Left ventricle myocardium superior (tissue), 1 donor: ENCODE results near the gene HSF2BP. TPM values are rescaled to one million over a fixed set of nuclear protein-coding genes. Genes with fewer than 3 reads are reported as not detected.
"Not testable (repeated sequence)": the region's sequence is repeated elsewhere in the genome, so short reads cannot be mapped to it uniquely, and the experiment has no call there.

Experiments
- ATAC-seq: fragments of 200-7000 bp; cut with Tn5 transposase; one replicate; pipeline ENCODE4 v1.9.1; 2020; ENCODE audit warnings: mild to moderate bottlenecking, moderate library complexity
- DNase-seq: peaks from one replicate; pipeline ENCODE4 v3.0.0-alpha.2; 2020
- intact Hi-C: fragments of 100-400 bp; cut with micrococcal nuclease; formaldehyde crosslinking; loops from one replicate; pipeline ENCODE4 v1.11.0; 2022
- total RNA-seq: library from RNA; stranded (reverse); fragmentation: NEBNext Ultra II Directional; extraction: Animal tissue kit (Norgen Biotek cat#: 25700); gene quantifications from one replicate; pipeline ENCODE4 v1.2.1, GENCODE V29; 2021
- donor health status: DM: no; HTN: yes; CAD: no; lungs with severe emphysema.

Gene HSF2BP
- total RNA-seq, 1 donor from 2014 or later = not detected

DNA sequence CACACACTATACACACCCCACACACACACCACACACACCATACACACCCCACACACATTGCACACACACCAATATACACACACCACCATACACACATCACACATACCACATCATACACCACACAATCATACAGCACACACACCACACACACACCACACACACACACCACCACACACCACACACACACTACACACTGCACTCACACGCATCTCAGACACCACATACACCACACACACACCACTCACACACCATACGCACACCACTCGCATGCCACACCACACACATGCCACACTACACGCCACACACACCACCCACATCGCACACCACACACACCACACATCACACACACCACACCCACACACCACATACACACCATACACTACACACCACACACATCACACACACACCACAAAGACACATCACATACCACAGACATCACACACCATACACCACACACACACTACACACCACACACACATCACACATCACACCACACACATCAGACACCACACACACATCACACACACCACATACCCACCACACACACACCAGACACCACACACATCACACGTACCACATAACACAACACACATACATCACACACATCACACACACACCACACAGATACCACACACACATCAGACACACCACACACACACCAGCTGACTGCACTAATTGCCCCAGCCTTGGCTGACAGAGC lies 54.6 kb downstream of the HSF2BP start:
- no peak for ATAC-seq
- no peak for DNase-seq
- intact Hi-C loops = loop anchor here (5.0 kb wide), 1 partner anchor 38 kb away; no protein-coding TSS in a partner anchor

GRCh38 chr21:43603641-43604504 lies 55.4 kb downstream of the HSF2BP start:
- ATAC-seq = peak; percentile 29
- intact Hi-C loops = loop anchor here (5.0 kb wide), 1 partner anchor 38 kb away; no protein-coding TSS in a partner anchor
- no peak for DNase-seq

GRCh38 chr21:43603233-43603626 lies 56.1 kb downstream of the HSF2BP start:
- intact Hi-C loops = loop anchor here (5.0 kb wide), 1 partner anchor 39 kb away; no protein-coding TSS in a partner anchor
- DNase-seq (peak; percentile 34), ATAC-seq (peak; percentile 65)

- intact Hi-C loops = loop anchor here (5.0 kb wide), 1 partner anchor 40 kb away; no protein-coding TSS in a partner anchor
- ATAC-seq (peak; percentile 32), DNase-seq (no peak)
Measured at GRCh38 chr21:43602266-43603232, 56.7 kb downstream of the HSF2BP start.

DNA sequence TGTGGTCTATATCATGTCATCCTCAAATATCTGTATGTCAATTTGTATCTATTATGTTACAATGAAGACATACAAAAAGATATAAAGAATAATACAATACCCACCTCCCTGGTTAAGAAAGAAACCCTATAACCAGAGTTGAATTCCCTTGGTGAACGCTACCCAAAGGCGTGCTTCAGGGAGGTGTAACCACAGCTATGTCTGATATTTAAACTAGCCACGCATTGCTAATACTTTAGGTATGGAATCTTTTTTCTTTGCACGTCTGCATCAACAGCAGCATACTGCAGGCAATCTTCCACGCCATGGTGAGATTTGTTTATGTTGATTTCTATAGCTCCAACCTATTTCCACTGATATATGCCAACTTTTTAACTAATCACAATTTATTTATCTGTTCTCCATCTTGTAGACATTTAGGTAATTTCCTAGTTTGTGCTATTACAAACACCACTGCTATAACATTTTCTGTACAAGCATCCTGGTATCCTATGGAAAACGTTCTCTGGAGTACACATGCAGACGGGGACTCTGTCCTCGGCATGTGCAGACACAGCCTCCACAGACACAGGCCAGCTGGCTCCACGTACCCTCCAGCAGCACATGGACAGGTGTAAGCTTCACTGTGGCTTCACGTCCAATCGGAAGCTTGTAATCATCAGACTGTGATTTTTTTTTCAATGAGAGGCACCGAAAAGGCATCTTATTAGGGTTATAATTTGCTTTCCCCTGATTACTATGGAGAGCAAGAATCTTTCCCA lies 58.5 kb downstream of the HSF2BP start:
- no peak for DNase-seq
- ATAC-seq = no peak
- intact Hi-C loops = loop anchor here (5.0 kb wide), 1 partner anchor 41 kb away; no protein-coding TSS in a partner anchor

DNA sequence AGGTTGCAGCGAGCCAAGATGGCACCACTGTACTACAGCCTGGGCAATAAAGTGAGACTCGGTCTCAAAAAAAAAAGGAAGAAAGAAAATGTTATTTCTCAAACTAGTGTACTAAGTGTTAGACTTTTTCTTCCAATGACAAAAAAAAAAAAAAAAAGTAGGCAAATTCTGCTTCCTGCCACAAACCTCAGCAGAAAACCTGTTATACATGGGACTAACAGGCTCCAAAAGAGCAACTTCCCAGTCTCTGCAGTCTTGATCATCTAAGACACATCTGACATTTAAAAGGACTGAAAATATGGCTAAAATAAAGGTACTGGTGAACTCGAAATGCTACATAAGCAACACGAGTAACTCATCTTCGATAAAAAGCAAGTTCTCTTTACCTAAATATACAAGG lies 59.6 kb downstream of the HSF2BP start:
- ATAC-seq (no peak), DNase-seq (no peak)
- intact Hi-C loops = loop anchor here (5.0 kb wide), 1 partner anchor 43 kb away; no protein-coding TSS in a partner anchor

- ATAC-seq = no peak
- intact Hi-C loops = no loop called here
- DNase-seq = no peak
Measured at GRCh38 chr21:43598416-43599120, 60.7 kb downstream of the HSF2BP start.

DNA sequence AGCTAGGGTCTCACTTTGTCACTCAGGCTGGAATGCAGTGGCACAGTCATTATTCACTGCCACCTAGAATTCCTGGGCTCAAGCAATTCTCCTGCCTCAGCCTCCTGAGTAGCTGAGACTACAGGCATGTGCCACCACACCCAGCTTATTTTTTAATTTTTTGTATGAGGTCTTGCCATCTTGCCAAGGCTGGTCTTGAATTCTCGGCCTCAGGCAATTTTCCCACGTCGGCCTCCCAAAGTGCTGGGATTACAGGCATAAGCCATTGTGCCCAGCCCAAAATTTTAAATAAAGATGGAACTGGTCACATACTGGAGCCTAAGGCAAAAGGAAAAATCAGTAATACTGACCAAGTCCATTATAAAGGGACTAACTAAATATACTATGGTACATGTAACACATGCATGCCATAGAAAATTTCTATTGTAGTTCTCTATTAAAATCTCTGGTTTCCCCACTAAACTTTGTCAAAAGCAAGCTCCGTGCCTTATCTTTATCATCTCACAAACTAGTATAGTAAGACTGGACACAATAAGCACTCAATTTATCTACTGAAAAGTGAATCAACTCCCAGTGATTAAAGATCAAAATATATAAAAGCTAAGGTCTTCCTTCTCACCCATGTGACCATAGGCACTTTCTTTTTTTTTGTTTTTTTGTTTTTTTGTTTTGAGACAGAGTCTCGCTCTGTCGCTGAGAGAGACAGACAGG lies 61.6 kb downstream of the HSF2BP start:
- no peak for DNase-seq
- intact Hi-C loops = no loop called here
- ATAC-seq = no peak

GRCh38 chr21:43597052-43597451 lies 62.2 kb downstream of the HSF2BP start:
- intact Hi-C loops = no loop called here
- ATAC-seq = no peak
- DNase-seq = no peak

- DNase-seq = no peak
- intact Hi-C loops = no loop called here
Measured at GRCh38 chr21:43596616-43597015, 62.7 kb downstream of the HSF2BP start.

GRCh38 chr21:43595769-43596168 lies 63.5 kb downstream of the HSF2BP start:
- DNase-seq, intact Hi-C loops, ATAC-seq: not testable (repeated sequence)

More at GRCh38 chr21:43596616-43597015, 62.7 kb downstream of the HSF2BP start:
- no peak for ATAC-seq

GRCh38 chr21:43593078-43593477 lies 66.2 kb downstream of the HSF2BP start:
- ATAC-seq (no peak), DNase-seq (no peak)
- intact Hi-C loops = no loop called here

DNA sequence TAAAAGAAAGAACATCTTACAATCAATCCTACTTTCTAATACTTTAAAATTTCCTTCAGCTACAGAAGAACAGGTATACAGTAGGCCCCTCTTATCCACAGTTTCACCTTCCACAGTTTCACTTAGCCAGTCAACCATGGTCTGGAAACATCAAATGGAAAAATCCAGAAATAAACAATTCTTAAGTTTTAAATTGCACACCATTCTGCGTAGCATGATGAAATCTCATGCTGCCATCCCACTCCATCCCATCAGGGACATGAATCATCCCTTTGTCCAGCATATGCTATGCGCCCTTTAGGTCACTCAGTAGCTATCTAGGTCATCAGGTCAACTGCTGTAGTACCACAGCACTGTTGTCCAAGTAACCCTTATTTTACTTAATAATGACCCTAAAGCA lies 67.7 kb downstream of the HSF2BP start:
- intact Hi-C loops = no loop called here
- DNase-seq = no peak
- ATAC-seq = no peak

- intact Hi-C loops = no loop called here
- no peak for DNase-seq
- no peak for ATAC-seq
Measured at GRCh38 chr21:43590194-43590593, 69.1 kb downstream of the HSF2BP start.

GRCh38 chr21:43588957-43589356 lies 70.3 kb downstream of the HSF2BP start:
- no peak for ATAC-seq
- intact Hi-C loops = no loop called here
- no peak for DNase-seq

GRCh38 chr21:43585924-43586413 lies 73.3 kb downstream of the HSF2BP start:
- intact Hi-C loops = no loop called here
- peak; percentile 99 for ATAC-seq

DNA sequence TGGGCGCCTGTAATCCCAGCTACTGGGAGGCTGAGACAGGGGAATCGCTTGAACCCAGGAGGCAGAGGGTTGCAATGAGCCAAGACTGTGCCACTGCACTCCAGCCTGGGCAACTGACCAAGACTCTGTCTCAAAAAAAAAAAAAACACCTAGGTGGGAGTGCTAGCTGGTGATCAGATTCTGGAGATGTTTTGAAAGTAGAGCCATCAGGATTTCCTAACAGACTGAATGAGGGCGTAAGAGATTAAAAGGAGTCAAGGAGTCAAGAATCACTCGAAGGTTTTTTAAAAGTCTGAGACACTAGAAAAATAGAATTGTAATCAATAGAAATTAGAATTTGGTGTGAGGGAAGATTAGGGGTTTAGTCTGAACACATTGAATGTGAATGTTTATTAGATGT lies 73.8 kb downstream of the HSF2BP start:
- DNase-seq (no peak), ATAC-seq (peak; percentile 15)
- intact Hi-C loops = no loop called here

More at GRCh38 chr21:43585924-43586413, 73.3 kb downstream of the HSF2BP start:
- no peak for DNase-seq
